Measurements from ENCODE around the gene C12orf56.
A peak's percentile ranks its signal among the peaks of the same experiment; 100 is the strongest.
"Not testable (repeated sequence)": the region's sequence is repeated elsewhere in the genome, so short reads cannot be mapped to it uniquely, and the experiment has no call there.

The C12orf56 gene

DNA sequence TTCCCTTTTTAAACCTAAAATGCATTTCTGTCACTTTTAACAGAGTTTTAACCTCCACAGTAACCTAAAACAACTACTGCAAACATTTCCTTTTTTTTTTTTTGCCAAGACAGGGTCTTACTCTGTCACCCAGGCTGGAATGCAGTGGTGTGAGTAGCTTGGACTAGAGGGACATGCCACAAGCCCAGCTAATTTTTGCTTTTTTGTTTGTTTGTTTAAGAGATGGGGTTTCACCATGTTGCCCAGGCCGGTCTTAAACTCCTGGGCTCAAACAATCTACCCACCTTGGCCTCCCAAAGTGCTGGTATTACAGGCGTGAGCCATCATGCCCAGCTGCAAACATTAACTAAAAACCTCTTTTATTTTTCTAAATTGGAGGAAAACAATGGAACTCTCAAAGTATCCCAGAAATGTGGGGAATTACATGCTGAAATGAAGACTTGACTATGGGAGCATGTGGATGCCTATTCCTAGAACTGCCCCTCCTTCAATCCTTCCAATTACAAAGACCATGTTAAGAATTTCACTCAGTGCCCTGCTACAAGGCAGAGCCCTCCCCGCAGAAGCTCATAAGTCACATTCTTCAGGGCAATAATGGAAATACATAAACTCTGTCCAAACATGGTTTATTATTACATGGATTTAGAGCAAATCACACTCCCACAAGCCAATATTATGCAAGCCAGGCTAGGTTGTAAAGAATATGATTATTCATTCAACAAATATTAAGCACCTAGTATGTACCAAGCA lies 66.9 kb downstream of the C12orf56 start:
- Histone ChIP-seq H3K27me3 (ENCODE audit: insufficient read depth, insufficient read length) (no peaks in the 10 kb centered on the region), H3K4me1 (ENCODE audit: insufficient read depth, insufficient read length) (no peaks in the 10 kb centered on the region), H3K9ac (ENCODE audit: insufficient read length, low read depth) (no peak overlapping the region), H3K4me3 (ENCODE audit: insufficient read length, low read depth) (no peak overlapping the region), H3K36me3 (ENCODE audit: insufficient read depth, insufficient read length, low read length) (no peaks in the 10 kb centered on the region), H3K9me3 (ENCODE audit: insufficient read depth, low read length) (no peaks in the 10 kb centered on the region; the same call in 1 of the 2 replicates)
- no peak for TF ChIP-seq ZNF274 (IDR thresholded peaks at IDR 0.05; ENCODE audit: low read depth, low read length)
- TF ChIP-seq YY1 (IDR thresholded peaks at IDR 0.05; ENCODE audit: insufficient read depth, insufficient read length), result no peak
- no peak for TF ChIP-seq SUZ12 (IDR thresholded peaks at IDR 0.05; ENCODE audit: extremely low read depth, insufficient read depth, insufficient read length)
- no peak for DNase-seq (ENCODE audit: low read depth, low spot score)

DNA sequence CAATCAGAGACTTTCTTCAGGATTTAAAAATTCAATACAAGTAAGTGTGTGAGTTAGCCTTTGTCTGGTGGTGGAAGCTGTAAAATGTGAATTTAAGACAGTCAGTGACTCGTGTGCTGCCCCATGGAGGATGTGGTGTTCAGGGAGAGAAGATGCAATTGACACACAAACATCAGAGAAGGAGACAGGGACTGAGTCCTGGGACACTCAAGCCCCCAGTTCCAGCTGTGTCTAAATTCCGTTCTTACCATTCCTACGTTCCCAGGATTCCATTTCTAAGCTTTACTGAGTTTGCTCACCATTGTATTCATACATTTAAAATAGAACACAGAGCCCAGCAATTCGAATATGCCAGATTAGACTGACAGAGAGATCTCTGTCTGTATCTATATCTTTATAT lies 67.6 kb downstream of the C12orf56 start:
- no peaks in the 10 kb centered on the region; the same call in 1 of the 2 replicates for H3K9me3 ChIP-seq (ENCODE audit: insufficient read depth, low read length)
- H3K9ac ChIP-seq (ENCODE audit: insufficient read length, low read depth), result no peak overlapping the region
- TF ChIP-seq SUZ12 (IDR thresholded peaks at IDR 0.05; ENCODE audit: extremely low read depth, insufficient read depth, insufficient read length) (no peak), ZNF274 (IDR thresholded peaks at IDR 0.05; ENCODE audit: low read depth, low read length) (no peak), YY1 (IDR thresholded peaks at IDR 0.05; ENCODE audit: insufficient read depth, insufficient read length) (no peak)
- H3K4me3 ChIP-seq (ENCODE audit: insufficient read length, low read depth), result no peak overlapping the region
- DNase-seq (ENCODE audit: low read depth, low spot score), result no peak
- no peaks in the 10 kb centered on the region for H3K27me3 ChIP-seq (ENCODE audit: insufficient read depth, insufficient read length)
- H3K4me1 ChIP-seq (ENCODE audit: insufficient read depth, insufficient read length), result no peaks in the 10 kb centered on the region
- H3K36me3 ChIP-seq (ENCODE audit: insufficient read depth, insufficient read length, low read length), result no peaks in the 10 kb centered on the region

DNA sequence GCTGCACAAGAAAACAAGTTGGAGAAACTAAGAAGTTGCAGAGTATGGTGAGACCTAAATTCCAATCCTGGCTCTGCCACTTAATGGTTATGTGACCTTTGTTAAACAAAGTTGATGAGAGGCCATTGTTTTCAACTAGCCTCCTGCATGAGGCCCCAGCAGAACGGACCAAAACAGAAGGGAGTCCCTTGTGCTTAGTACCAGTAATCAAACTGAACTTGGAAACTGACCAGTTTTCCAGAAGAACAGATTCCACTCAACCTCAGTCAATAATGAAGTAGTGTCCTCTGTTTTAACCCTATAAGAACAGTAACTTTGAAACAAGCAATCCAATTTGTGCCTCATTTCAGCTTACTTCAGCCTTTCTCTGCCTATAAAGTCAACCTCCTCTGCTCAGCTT lies 69.9 kb downstream of the C12orf56 start:
- H3K9ac ChIP-seq (ENCODE audit: insufficient read length, low read depth), result no peak overlapping the region
- DNase-seq (ENCODE audit: low read depth, low spot score), result no peak
- no peaks in the 10 kb centered on the region for H3K4me1 ChIP-seq (ENCODE audit: insufficient read depth, insufficient read length)
- no peaks in the 10 kb centered on the region for H3K36me3 ChIP-seq (ENCODE audit: insufficient read depth, insufficient read length, low read length)
- TF ChIP-seq YY1 (IDR thresholded peaks at IDR 0.05; ENCODE audit: insufficient read depth, insufficient read length) (no peak), SUZ12 (IDR thresholded peaks at IDR 0.05; ENCODE audit: extremely low read depth, insufficient read depth, insufficient read length) (no peak), ZNF274 (IDR thresholded peaks at IDR 0.05; ENCODE audit: low read depth, low read length) (no peak)
- H3K27me3 ChIP-seq (ENCODE audit: insufficient read depth, insufficient read length), result no peaks in the 10 kb centered on the region
- H3K9me3 ChIP-seq (ENCODE audit: insufficient read depth, low read length), result no peaks in the 10 kb centered on the region; the same call in 1 of the 2 replicates
- H3K4me3 ChIP-seq (ENCODE audit: insufficient read length, low read depth), result no peak overlapping the region

DNA sequence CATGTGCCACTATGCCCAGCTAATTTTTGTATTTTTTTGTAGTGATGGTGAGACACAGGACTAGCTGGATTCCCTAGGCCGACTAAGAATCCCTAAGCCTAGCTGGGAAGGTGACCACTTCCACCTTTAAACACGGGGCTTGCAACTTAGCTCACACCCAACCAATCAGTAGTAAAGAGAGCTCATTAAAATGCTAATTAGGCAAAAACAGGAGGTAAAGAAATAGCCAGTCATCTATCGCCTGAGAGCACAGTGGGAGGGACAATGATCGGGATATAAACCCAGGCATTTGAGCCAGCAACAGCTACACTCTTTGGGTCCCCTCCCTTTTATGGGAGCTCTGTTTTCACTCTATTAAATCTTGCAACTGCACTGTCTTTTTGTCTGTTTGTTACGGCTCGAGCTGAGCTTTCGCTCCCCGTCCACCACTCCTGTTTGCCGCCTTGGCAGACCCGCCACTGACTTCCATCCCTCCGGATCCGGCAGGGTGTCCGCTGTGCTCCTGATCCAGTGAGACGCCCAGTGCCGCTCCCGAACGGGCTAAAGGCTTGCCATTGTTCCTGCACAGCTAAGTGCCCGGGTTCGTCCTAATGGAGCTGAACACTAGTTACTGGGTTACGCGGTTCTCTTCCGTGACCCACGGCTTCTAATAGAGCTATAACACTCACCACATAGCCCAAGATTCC lies 70.9 kb downstream of the C12orf56 start:
- not testable (repeated sequence) for H3K9ac ChIP-seq (ENCODE audit: insufficient read length, low read depth); H3K4me3 ChIP-seq (ENCODE audit: insufficient read length, low read depth); H3K27me3 ChIP-seq (ENCODE audit: insufficient read depth, insufficient read length); H3K4me1 ChIP-seq (ENCODE audit: insufficient read depth, insufficient read length); DNase-seq (ENCODE audit: low read depth, low spot score); H3K36me3 ChIP-seq (ENCODE audit: insufficient read depth, insufficient read length, low read length); H3K9me3 ChIP-seq (ENCODE audit: insufficient read depth, low read length)

DNA sequence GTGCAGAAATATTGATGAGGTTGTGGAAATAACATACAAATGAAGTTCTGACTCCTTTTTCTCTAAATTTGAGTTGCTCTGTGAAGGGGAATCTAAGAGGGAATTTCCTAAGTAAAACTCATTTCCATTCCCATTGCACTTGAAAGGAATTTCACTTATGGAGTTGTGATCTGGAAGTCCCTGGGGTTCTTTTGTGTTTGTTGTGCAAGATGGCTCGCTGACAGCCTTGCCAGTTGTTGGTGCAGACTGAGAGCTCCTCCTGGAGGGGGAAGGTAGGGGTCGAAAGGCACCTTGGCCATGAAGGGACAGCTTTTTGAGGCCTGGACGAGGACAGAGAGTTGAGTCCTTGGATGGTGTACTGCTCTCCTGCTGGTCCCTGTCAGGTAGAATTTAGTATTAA lies 72.0 kb downstream of the C12orf56 start:
- Histone ChIP-seq H3K4me3 (ENCODE audit: insufficient read length, low read depth) (no peak overlapping the region), H3K9ac (ENCODE audit: insufficient read length, low read depth) (no peak overlapping the region), H3K4me1 (ENCODE audit: insufficient read depth, insufficient read length) (no peaks in the 10 kb centered on the region), H3K27me3 (ENCODE audit: insufficient read depth, insufficient read length) (no peaks in the 10 kb centered on the region), H3K9me3 (ENCODE audit: insufficient read depth, low read length) (no peaks in the 10 kb centered on the region; the same call in 1 of the 2 replicates), H3K36me3 (ENCODE audit: insufficient read depth, insufficient read length, low read length) (no peaks in the 10 kb centered on the region)
- TF ChIP-seq ZNF274 (IDR thresholded peaks at IDR 0.05; ENCODE audit: low read depth, low read length) (no peak), SUZ12 (IDR thresholded peaks at IDR 0.05; ENCODE audit: extremely low read depth, insufficient read depth, insufficient read length) (no peak), YY1 (IDR thresholded peaks at IDR 0.05; ENCODE audit: insufficient read depth, insufficient read length) (no peak)
- peak; percentile 84 for DNase-seq (ENCODE audit: low read depth, low spot score)

DNA sequence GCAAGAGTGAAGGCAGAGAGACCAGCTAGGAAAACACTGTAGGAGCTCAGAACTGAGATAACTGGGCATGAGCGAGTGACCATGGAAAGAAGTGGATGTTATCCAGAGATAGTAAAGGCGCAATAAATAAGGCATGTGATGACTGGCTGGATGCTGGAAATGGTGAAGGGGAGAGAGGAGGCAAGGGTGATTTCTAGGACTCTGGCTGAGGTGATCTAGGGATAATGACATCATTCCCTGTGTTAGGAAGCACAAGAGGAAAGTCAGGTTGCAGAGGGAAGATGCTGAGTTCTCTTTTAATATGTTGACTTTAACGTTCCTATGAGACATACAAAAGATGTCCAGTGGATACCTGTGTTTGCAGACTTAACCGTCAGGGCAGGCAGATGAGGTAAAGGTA lies 78.7 kb downstream of the C12orf56 start:
- no peak for DNase-seq (ENCODE audit: low read depth, low spot score)
- H3K27me3 ChIP-seq (ENCODE audit: insufficient read depth, insufficient read length), result no peaks in the 10 kb centered on the region
- TF ChIP-seq ZNF274 (IDR thresholded peaks at IDR 0.05; ENCODE audit: low read depth, low read length), result no peak
- no peak for TF ChIP-seq SUZ12 (IDR thresholded peaks at IDR 0.05; ENCODE audit: extremely low read depth, insufficient read depth, insufficient read length)
- no peak for TF ChIP-seq YY1 (IDR thresholded peaks at IDR 0.05; ENCODE audit: insufficient read depth, insufficient read length)
- no peak overlapping the region for H3K4me3 ChIP-seq (ENCODE audit: insufficient read length, low read depth)
- H3K36me3 ChIP-seq (ENCODE audit: insufficient read depth, insufficient read length, low read length), result no peaks in the 10 kb centered on the region
- H3K9ac ChIP-seq (ENCODE audit: insufficient read length, low read depth), result no peak overlapping the region
- H3K9me3 ChIP-seq (ENCODE audit: insufficient read depth, low read length), result no peaks in the 10 kb centered on the region
- no peaks in the 10 kb centered on the region for H3K4me1 ChIP-seq (ENCODE audit: insufficient read depth, insufficient read length)

DNA sequence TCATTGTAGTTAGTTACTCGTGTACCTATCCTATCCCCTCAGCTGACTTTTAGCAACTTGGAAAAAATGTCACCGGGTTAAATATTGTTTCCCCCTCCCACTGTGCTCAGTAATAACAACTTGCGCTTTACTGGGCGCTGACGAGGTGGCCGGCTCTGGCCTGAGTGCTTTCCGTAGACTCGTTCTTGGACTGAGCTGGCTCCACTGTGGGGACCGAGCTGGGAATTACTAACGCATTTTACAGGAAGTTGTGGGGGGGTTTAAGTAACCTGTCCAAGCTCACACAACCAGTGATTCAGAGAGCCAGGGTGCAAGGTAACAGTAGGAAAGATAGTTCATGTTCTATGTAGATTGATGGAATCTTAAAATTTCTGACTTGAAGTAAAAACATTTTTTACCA lies 86.0 kb downstream of the C12orf56 start:
- Histone ChIP-seq H3K4me1 (ENCODE audit: insufficient read depth, insufficient read length) (no peaks in the 10 kb centered on the region), H3K4me3 (ENCODE audit: insufficient read length, low read depth) (no peak overlapping the region), H3K9me3 (ENCODE audit: insufficient read depth, low read length) (no peaks in the 10 kb centered on the region; the same call in 1 of the 2 replicates), H3K36me3 (ENCODE audit: insufficient read depth, insufficient read length, low read length) (no peaks in the 10 kb centered on the region), H3K9ac (ENCODE audit: insufficient read length, low read depth) (no peak overlapping the region), H3K27me3 (ENCODE audit: insufficient read depth, insufficient read length) (no peaks in the 10 kb centered on the region)
- TF ChIP-seq SUZ12 (IDR thresholded peaks at IDR 0.05; ENCODE audit: extremely low read depth, insufficient read depth, insufficient read length) (no peak), ZNF274 (IDR thresholded peaks at IDR 0.05; ENCODE audit: low read depth, low read length) (no peak), YY1 (IDR thresholded peaks at IDR 0.05; ENCODE audit: insufficient read depth, insufficient read length) (no peak)
- DNase-seq (ENCODE audit: low read depth, low spot score), result no peak
